Measurements from ENCODE around the gene OR52E2. TPM values are rescaled to one million over a fixed set of nuclear protein-coding genes. Genes with fewer than 3 reads are reported as not detected.

The OR52E2 gene
- total and polyA plus RNA-seq, 2 experiments from 2014 or later: not detected

DNA sequence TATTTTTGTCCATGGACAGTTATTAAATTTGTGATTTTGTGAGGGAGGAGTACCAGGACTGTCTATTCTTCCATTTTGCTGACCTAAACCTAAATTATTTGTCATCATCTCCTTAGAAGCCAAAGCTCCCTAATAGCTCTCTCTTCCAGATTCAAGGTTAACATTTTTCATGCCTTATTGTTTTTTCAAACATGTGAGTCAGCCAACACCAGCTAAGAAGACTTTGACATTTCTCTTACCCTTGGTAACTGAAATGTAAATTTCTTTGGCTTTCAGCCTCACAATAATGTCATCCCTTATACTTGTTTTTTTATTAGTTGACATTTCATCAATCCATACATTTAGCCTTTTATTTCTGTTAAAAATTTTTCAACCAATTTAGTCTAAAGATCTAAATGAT lies 29.1 kb upstream of the OR52E2 start:
- no peak for TF ChIP-seq EZH2phosphoT487 (IDR thresholded peaks at IDR 0.05; ENCODE audit: low read depth, severe bottlenecking, unreplicated experiment)
- no peak for TF ChIP-seq EZH2 (IDR thresholded peaks at IDR 0.05; ENCODE audit: borderline replicate concordance)
- DNase-seq (ENCODE audit: low spot score): no peak
- no peaks in the 10 kb centered on the region for H3K36me3 ChIP-seq (replicated peaks; ENCODE audit: insufficient read depth, low read depth)

DNA sequence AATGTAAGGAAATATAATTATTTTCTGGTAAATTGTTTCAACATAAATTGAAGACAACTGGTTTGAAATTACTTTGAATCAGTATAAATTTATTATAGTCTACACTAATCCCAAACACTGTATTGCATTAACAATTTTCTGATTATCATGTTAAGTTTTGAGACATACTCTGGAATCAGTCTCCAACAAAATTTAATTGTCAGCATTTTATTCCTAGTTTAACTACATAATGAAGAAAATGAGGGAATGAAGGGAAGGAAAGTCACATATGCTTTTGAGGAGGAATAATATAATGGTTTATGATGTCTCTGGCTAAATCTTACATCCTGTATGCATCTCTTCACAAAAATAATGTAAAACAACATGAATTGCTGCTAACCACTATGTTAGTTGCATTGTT lies 24.2 kb upstream of the OR52E2 start:
- no peaks in the 10 kb centered on the region for H3K9me2 ChIP-seq (replicated peaks; ENCODE audit: insufficient read depth)
- H3K79me2 ChIP-seq: no peaks in the 10 kb centered on the region
- TF ChIP-seq EZH2 (IDR thresholded peaks at IDR 0.05; ENCODE audit: borderline replicate concordance) (no peak), EZH2phosphoT487 (IDR thresholded peaks at IDR 0.05; ENCODE audit: low read depth, severe bottlenecking, unreplicated experiment) (no peak)
- TF ChIP-seq, protein P1, sequence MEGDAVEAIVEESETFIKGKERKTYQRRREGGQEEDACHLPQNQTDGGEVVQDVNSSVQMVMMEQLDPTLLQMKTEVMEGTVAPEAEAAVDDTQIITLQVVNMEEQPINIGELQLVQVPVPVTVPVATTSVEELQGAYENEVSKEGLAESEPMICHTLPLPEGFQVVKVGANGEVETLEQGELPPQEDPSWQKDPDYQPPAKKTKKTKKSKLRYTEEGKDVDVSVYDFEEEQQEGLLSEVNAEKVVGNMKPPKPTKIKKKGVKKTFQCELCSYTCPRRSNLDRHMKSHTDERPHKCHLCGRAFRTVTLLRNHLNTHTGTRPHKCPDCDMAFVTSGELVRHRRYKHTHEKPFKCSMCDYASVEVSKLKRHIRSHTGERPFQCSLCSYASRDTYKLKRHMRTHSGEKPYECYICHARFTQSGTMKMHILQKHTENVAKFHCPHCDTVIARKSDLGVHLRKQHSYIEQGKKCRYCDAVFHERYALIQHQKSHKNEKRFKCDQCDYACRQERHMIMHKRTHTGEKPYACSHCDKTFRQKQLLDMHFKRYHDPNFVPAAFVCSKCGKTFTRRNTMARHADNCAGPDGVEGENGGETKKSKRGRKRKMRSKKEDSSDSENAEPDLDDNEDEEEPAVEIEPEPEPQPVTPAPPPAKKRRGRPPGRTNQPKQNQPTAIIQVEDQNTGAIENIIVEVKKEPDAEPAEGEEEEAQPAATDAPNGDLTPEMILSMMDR (IDR thresholded peaks at IDR 0.05; ENCODE audit: poor library complexity): no peak
- no peak overlapping the region for H3K4me2 ChIP-seq
- no peaks in the 10 kb centered on the region for H3K4me1 ChIP-seq (ENCODE audit: insufficient read depth)
- H2AFZ ChIP-seq: no peak overlapping the region
- no peaks in the 10 kb centered on the region for H3K27me3 ChIP-seq
- no peak for DNase-seq (ENCODE audit: low spot score)
- H3K27ac ChIP-seq: no peak overlapping the region
- H4K20me1 ChIP-seq (ENCODE audit: insufficient read depth, poor library complexity, severe bottlenecking): no peaks in the 10 kb centered on the region
- H3K36me3 ChIP-seq (replicated peaks; ENCODE audit: insufficient read depth, low read depth): no peaks in the 10 kb centered on the region
- no peaks in the 10 kb centered on the region for H3K9me3 ChIP-seq (ENCODE audit: low read depth)
- no peak overlapping the region for H3K4me3 ChIP-seq

More for the DNA sequence above, 29.1 kb upstream of the OR52E2 start:
- H3K27me3 ChIP-seq: no peaks in the 10 kb centered on the region
- no peak overlapping the region for H3K27ac ChIP-seq
- no peaks in the 10 kb centered on the region for H3K79me2 ChIP-seq
- H2AFZ ChIP-seq: no peak overlapping the region
- no peak overlapping the region for H3K4me3 ChIP-seq
- H3K4me1 ChIP-seq (ENCODE audit: insufficient read depth): no peaks in the 10 kb centered on the region
- no peak overlapping the region for H3K4me2 ChIP-seq
- no peaks in the 10 kb centered on the region for H3K9me2 ChIP-seq (replicated peaks; ENCODE audit: insufficient read depth)
- no peaks in the 10 kb centered on the region for H3K9me3 ChIP-seq (ENCODE audit: low read depth)
- H4K20me1 ChIP-seq (ENCODE audit: insufficient read depth, poor library complexity, severe bottlenecking): no peaks in the 10 kb centered on the region

DNA sequence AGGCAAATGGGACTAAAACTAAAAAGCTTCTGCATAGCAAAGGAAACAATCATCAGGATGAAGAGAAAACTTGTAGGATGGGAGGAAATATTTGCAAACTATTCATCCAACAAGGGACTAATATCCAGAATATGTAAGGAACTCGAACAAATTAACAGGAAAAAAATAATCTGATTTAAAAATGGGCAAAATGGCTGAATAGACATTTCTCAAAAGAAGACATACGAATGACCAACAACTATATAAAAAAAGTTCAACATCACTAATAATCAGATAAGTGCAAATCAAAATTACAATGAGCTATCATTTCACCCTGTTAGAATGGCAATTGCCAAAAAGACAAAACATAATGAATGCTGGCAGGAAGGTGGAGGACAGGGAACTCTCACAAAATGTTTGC lies 22.0 kb upstream of the OR52E2 start:
- H2AFZ ChIP-seq: no peak overlapping the region
- 80% methylated on average over 2 of the region's 2 CpGs for WGBS (ENCODE audit: low lambda C conversion rate, missing lambda C conversion rate)
- H3K4me1 ChIP-seq (ENCODE audit: insufficient read depth): no peaks in the 10 kb centered on the region
- H3K4me2 ChIP-seq: no peak overlapping the region
- H3K36me3 ChIP-seq (replicated peaks; ENCODE audit: insufficient read depth, low read depth): no peaks in the 10 kb centered on the region
- no peak overlapping the region for H3K4me3 ChIP-seq
- no peaks in the 10 kb centered on the region for H3K79me2 ChIP-seq
- H4K20me1 ChIP-seq (ENCODE audit: insufficient read depth, poor library complexity, severe bottlenecking): no peaks in the 10 kb centered on the region
- TF ChIP-seq, protein P1 (IDR thresholded peaks at IDR 0.05; ENCODE audit: poor library complexity): no peak
- H3K27ac ChIP-seq: no peak overlapping the region
- DNase-seq (ENCODE audit: low spot score): no peak
- H3K27me3 ChIP-seq: no peaks in the 10 kb centered on the region
- H3K9me2 ChIP-seq (replicated peaks; ENCODE audit: insufficient read depth): no peaks in the 10 kb centered on the region
- no peaks in the 10 kb centered on the region for H3K9me3 ChIP-seq (ENCODE audit: low read depth)

DNA sequence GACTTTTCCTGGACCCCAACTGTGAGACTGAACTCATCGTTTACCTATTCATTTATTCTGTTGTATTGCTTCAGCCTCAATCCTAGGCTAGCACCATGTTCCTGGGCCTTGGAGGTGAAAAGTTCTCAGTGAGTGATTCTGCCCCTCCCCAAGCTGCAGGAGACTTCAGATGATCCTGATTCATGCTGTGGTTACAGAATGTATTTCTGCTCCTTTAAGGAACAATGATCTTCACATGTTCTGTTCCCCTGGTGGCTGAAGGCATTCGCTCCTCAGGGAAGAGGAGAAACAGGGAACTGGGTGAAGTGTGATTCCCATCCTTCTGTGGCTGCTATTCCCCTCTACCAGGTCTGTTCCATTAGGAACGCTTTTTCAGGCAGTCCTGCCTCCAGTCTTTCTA lies 12.4 kb upstream of the OR52E2 start:
- H3K36me3 ChIP-seq (replicated peaks; ENCODE audit: insufficient read depth, low read depth): no peaks in the 10 kb centered on the region
- H3K27me3 ChIP-seq: no peaks in the 10 kb centered on the region
- no peaks in the 10 kb centered on the region for H3K9me3 ChIP-seq (ENCODE audit: low read depth)
- no peak overlapping the region for H3K27ac ChIP-seq
- H2AFZ ChIP-seq: no peak overlapping the region
- H3K4me2 ChIP-seq: no peak overlapping the region
- H3K4me1 ChIP-seq (ENCODE audit: insufficient read depth): no peaks in the 10 kb centered on the region
- no peak for TF ChIP-seq EZH2 (IDR thresholded peaks at IDR 0.05; ENCODE audit: borderline replicate concordance)
- TF ChIP-seq, protein P1 (IDR thresholded peaks at IDR 0.05; ENCODE audit: poor library complexity): no peak
- no peak for TF ChIP-seq EZH2phosphoT487 (IDR thresholded peaks at IDR 0.05; ENCODE audit: low read depth, severe bottlenecking, unreplicated experiment)
- H3K4me3 ChIP-seq: no peak overlapping the region
- H4K20me1 ChIP-seq (ENCODE audit: insufficient read depth, poor library complexity, severe bottlenecking): no peaks in the 10 kb centered on the region
- no peak for DNase-seq (ENCODE audit: low spot score)
- no peaks in the 10 kb centered on the region for H3K79me2 ChIP-seq
- no peaks in the 10 kb centered on the region for H3K9me2 ChIP-seq (replicated peaks; ENCODE audit: insufficient read depth)
- WGBS (ENCODE audit: low lambda C conversion rate, missing lambda C conversion rate): 53% methylated on average over 3 of the region's 3 CpGs

Data from hepatocyte (in vitro differentiated cells).